ENCODE results near the gene OSBP2.

Gene OSBP2

DNA sequence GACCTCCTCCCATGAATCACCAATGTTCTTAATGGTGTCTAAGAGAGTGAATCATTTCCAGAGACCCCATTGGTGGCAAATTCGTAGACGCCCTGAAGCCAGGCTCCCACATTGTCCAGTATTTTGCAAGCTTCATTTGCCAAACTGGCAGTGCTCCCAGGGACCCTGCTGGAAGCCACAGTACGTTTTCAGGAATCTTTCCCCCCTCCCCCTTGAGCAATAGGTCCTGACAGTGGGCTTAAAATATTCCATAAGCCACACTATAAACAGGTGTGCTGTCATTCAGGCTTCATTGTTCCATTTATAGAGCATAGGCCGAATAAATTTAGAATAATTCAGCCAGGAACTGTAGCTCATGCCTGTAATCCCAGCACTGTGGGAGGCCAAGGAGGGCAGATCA is 148.6 kb downstream of the OSBP2 start:
- DNase-seq (ENCODE audit: low read depth in 2 of 2), result no peak

DNA sequence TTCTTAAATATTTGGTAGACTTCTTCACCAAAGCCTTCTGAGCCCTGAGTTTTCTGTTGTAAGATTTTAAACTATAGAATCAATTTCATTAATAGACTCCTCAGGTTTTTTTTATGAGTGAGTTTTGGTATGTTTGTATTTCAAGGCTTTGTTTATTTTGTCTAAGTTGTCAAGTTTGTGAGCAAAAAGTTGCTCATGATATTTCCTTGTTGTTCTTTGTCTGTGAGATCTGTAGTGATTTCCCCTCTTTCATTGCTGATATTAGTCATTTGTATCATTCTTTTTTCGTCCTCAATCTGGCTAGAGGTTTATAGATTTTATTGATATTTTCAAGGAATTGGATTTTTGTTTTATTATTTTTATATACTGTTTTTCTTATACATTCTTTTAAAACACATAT is 152.9 kb downstream of the OSBP2 start:
- DNase-seq (ENCODE audit: low read depth in 2 of 2), result no peak

DNA sequence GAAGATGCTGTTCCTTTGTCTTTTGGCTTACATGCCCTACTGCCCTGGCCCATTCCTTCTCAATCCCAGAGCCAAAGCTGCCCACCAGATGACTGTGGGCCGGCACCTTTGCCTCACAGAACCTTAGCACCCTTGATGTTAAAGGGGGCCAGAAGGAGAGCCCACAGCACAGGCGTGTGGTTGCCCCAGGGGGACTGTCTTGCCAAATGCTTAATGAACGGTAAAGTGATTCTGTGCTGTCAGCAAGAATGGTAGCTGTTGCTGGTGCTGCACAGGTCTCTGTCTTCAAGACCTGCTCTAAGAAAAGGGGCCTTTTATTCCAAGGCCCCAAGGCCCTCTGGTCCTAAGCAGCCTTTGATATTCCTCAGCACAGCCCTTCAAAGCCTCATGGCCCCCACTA is 160.6 kb downstream of the OSBP2 start:
- no peak for DNase-seq (ENCODE audit: low read depth in 2 of 2)

DNA sequence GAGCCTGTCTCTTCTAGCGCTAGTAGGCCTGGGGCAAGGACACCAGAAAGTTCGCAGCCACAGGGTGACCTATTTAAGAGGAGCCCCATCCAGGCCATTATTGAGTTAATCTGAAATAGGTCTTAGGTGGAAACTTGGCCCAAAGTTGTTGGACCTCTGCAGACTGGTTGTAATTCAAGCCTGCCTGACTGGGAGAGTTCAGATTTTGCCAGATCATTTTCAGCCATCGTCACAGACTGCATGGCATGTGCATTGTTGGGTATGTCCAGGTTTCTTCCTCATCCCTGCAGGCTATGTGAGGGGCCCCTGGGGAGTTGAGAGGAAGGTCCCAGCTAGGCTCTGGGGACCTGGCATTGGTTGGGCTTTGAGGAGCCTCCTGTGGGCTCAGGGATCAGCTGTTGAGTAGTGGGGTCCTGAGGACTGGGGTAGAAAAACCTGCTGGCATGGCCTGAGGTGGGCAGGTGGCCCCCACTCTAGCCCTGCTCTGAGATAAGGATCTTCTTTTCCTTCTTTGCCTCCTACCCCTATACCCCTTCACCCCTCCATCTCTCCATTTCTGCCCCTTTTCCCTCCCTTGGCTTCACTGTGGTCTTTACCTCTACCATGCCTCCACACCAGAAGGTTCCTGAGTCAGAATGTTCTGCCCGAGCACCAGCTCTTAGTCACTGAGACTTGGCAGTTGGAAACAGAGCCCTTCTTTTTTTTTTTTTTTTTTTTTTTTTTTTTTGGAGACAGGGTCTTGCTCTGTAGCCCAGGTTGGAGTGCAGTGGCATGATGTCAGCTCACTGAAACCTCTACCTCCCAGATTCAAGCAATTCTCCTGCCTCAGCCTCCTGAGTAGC is 161.2 kb downstream of the OSBP2 start:
- DNase-seq (ENCODE audit: low read depth in 2 of 2), result no peak

DNA sequence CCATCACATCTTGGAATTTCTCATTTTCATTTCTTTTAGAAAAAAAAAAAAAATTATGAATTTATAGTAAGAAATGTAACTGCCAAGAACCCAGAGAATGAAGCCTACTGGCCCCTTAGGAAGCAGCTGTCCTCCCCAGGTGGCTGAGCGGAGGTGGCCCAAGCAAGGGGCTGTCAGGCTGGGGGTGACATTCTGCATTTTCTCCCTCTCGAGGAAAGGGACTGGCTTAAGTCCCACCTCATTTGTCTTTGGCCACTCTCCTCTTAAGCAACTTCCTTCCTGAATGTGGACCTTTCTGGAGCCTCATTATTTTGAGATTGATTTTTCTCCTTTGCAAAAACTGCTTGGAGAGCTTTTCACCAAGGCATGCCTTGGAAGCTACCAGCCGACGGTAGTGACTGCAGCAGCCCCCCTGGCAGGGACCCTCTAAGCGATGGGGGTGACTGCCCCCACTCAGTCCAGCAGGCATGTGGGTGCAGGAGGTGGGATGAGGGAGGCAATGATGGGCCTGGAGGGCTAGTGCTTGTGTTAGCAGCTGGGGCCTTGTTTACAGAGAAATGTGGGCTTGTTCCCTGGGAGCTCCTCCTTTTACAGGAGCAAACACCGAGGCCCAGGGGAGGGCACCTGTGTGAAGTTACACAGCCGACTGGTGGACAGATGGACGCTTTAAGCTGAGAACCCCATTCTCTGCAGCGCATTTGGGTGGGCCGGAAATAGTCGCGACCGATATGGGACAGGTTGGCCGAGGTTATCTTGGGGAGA is 162.2 kb downstream of the OSBP2 start:
- DNase-seq (ENCODE audit: low read depth in 2 of 2), result no peak

DNA sequence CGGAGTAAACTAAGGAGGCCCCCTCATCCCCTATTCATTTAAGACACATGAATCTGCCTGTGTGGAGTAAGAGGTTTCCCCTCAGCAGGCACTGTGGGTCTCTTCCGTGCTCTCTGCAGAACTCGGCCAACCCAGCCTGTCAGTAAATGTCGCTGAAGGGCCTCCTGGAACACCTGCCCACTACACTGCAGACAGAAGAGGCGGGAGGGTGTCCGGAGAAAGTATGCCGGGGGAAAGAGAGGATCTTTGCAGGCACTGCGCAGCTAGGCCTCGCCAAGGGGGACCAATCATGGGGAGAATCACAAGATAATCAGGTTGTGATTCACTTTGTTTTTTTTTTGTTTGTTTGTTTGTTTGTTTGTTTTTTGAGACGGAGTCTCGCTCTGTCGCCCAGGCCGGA is 163.1 kb downstream of the OSBP2 start:
- no peak for DNase-seq (ENCODE audit: low read depth in 2 of 2)

DNA sequence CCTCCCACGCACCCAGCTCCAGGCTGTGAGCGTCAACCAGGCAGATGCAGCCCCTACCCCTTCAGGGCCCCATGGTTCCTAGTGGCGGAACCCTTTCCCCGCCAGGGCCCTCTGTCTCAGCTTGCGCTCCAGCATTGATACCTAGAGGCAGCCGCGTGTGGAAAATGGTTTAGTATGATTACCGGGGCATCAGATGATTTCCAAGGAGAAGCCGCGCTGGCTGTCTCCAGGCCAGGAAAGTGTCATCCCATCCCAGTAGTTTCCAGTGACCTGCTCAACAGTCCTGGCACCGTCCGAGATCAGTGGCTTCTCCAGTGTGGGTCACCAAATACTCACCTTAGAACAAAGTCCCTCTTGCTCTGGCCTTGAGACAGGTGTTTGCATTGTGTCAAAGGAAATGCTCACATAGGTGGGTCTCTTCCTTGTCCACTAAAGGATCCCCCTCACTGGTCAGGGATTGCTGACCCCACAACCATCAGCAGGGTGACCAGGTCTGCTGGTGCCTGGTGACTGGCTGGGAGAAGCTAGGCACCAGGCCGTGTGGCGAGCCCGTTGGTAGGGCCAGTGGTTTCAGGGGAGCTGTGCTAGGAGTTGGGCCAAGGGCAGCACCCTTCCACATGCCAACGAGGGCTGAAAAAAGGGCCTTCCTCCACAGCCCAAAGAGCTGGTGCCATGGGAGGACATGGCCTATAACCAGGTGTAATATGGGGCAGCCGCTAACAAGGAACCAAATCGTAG is 164.5 kb downstream of the OSBP2 start:
- DNase-seq (ENCODE audit: low read depth in 2 of 2), result no peak

DNA sequence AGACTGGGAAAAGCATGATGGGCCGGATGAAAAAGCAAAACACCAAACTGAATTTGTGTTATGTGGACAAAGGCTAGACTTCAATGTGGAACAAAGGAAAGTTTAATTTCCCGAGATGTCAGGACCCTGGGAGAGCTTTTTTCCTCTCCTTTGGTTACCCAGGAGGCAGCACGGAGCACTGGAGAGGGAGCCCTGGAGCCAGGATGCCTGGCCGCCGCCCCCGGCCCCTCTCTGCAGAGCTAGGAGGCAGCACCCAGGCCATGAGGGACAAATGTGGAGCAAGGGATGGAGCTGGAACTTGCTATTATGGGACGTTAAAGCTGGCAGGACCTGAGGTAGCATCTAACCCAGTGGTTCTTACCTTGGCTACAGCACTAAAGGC is 165.0 kb downstream of the OSBP2 start:
- no peak for DNase-seq (ENCODE audit: low read depth in 2 of 2)

DNA sequence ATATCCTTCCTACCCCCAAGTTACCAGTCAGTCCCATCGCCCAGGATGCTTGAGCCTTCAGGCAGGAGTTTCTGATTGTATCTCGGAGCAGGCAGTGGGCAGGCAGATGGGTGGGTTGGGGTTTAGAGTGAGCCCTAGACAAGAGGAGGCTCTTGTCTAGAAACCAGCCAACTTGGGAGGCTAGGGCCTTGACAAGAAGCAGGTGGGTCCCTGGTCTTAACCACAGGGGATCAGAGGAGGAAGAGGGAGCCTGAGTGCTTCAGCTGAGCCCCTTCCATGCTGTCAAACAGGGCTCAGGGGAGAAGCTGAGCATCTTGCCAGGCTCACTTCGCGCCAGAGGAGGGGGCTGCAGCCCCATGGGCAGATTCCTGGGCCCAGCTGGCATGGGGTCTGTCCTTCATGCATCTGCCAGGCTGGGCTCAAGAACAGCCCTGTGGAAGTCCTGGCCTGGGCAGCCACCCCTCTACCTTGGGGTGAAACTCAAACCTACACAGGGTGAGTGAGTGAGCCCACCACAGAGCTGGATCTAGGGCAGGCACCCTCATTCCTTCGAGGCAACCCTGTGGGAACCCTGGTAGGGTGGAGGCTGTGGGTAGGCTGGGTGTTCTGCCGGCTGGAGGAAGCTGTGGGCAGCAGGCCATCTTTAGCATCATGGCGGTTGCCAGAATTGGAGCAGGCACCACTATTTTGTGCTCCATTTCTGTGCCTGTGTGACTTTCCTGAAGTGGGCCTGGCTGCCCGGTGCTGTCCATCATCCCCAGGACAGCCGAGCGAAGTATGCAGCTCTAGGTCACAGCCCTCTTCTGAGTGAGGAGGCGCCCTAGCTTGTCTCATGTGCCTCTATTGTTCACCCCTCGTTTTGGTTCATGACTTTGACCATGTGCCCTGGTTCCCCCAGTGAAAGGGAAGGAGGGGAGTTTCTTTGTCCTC is 165.8 kb downstream of the OSBP2 start:
- no peak for DNase-seq (ENCODE audit: low read depth in 2 of 2)

DNA sequence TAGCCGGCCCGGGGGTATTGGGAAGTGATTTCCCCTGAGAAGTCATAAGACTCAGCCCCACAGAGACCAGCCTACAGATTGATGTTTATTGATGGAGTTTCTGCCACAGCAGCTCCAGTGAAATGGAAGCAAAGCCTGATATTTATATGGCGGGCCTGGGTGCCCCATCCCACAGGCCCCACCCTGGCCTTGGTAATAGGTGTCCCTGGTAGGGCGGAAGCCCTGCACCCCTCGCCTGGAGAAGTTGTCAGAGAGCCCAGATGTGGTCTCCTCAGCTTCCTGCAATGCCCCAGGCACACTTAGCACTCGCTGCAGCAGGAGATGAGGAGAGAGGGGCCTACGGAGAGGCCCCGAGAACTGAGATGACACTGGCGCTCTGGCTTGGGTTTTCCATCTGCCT is 166.5 kb downstream of the OSBP2 start:
- DNase-seq (ENCODE audit: low read depth in 2 of 2), result no peak

DNA sequence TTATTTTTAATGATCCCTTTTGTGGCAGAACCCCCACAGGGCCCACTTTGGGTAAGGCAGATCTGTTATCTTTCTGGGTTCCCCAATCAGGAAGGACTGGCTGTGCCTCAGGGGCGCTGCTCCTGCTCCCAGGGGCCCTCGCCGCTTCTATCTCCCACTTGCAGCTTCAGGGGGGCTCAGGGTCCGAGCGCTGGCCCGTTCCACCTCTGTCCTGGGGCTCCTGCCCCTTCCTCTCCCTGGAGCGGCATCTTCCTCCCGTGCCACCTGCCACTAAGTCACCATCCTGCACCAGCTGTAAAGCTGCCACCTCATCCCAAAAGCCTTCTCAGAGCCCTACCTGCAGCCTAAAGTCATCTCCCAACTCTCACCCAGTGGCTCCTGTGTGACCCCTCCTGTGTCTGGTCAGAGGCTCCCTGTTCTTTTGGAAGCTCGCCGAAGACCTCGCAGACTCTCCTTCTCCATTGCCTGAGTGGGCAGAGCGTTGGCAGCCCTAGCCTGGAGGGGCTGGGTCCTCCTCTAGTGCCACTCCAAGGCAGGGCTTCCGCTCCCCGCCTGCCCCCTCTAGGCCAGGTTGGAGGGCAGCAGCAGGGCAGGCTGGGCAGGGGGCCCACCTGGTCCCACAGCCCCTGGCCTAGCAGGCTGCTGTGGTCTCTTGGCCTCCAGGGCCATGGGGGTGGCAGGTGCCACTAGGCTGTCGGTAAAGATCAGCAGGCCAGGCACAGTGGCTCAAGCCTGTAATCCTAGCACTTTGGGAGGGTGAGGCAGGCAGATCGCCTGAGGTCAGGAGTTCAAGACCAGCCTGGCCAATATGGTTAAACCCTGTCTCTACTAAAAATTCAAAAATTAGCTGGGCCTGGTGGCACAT is 167.2 kb downstream of the OSBP2 start:
- no peak for DNase-seq (ENCODE audit: low read depth in 2 of 2)

DNA sequence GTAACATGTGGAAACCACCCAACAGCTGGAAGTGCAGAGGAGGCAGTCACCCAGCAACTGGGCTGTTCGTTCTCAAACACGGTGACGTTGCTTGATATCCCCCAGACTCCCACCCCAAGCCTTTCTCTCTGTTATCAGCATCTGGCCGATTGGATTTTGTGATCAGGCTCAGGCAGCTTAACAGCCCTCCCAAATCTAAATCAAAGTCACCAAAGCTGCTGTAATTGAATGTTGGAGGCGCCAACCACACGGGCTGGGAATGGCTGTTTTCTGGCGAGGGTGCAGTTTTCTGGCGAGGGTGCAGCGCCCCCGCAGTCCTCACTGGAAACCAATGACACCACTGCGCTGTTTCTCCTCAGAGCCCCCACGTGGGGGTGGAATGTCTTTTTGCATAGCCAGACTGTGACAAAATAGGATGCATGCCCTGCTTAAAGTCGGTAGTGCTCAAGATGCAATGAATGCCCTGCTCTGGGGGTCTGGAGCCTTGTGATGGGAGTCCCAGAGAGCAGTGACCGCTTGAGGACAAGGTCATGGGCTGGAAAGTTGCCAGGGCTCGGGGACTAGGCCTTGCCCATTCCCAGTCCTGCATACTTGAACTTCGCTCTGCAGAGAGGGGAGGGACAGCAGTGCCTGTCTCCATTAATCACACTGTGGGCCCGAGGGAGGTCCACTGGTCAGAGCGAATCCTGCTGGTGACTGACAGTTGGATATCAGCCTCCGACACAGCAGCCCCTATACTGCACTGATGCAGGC is 168.6 kb downstream of the OSBP2 start:
- DNase-seq (ENCODE audit: low read depth in 2 of 2), result no peak

DNA sequence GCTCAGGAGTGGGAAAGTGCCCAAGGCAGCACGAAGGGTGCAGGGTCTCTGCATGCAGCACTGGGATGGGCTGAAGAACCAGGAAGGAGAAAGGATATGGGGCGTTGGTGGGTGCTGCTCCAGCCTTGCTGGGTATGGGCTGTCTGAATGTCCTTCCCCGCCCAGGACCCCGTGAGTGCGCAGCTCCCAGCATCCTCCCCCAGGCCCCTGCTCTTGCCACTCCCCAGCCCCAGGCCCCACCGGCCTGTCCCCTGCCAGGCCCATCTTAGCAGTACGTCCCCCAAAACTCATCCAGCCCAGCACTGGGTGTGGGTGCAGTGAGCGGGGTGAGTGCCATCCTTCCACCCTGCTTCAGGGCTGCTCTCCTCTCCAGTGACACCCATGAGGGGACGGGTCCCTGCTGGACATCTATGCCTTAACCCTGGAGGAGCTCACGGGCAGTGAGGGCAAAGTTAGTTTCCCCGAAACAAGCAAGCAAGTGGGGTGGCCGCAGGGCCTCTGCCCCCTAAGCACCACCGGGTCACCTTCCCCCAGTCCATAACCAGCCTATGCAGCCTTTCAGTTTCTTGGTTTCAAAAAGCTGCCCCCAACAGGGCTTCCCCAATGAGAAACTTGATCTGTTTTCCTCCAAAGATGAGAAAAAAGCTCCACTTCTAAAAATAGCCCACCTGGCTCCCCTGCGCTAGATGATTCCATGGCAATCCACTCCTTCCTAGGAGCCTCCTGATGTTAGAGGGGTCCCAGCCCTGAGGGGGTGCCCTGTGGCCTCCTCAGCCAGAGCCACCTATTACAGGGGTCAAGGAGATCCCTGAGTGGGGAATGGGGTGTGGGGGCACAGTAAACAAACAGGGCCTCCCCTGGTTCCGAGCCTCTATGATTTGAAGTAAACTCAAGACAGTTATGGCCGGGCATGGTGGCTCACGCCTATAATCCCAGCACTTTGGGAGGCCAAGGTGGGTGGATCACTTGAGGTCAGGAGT is 170.1 kb downstream of the OSBP2 start:
- DNase-seq (ENCODE audit: low read depth in 2 of 2), result no peak

DNA sequence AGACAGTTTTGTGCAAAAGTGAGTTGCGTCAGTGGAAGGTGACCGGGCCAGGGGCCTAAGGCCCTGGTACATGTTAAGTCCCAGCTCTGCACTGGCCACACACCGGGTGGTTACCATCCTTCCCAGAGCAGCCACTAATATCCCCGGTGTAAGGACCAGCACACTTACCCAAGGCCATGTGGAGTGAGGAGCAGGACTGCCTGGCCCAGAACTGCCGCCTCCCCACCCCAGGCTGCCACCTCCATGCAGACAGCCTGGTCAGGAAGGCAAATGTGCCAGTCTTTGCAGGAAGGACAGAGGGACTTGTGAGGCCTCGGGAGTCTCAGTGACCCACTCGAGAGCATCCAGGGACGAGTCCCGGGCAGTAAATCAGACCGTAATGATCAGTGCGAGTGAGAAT is 171.0 kb downstream of the OSBP2 start:
- DNase-seq (ENCODE audit: low read depth in 2 of 2), result no peak

DNA sequence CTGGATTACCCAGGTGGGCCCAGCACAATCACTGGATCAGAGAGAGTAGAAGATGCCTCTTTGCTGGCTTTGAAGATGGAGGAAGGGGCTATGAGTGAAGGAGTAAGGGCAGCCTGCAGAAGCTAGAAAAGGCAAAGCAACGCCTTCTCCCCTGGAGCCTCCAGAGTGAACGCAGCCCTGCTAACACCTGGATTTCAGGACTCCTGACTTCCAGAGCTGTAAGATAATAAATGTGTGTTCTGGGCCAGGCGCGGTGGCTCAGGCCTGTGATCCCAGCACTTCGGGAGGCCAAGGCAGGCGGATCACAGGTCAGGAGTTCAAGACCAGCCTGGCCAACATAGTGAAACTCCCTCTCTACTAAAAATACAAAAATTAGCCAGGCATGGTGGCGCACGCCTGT is 171.5 kb downstream of the OSBP2 start:
- no peak for DNase-seq (ENCODE audit: low read depth in 2 of 2)

DNA sequence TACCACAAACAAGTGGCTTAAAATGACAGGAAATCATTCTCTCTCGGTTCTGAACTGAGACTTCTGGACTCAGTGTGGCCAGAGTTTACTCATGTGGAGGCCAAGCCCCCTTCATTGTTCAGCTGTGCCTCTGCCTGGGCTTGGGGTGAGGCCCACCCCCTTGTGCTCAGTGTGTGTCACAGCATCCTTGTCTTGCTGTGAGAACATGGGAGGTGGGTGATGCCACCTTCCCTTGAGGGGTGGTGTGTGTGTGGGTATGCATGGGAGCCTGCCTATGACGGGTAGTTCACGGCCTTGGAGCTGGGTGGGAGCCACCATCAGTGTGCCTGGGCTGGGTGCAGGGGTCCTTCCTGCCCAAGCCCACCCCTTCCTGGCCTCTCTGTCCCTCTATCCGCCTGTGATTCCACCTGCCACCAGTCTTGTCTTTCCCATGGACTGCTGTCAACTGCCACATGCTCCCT is 172.2 kb downstream of the OSBP2 start:
- no peak for DNase-seq (ENCODE audit: low read depth in 2 of 2)

DNA sequence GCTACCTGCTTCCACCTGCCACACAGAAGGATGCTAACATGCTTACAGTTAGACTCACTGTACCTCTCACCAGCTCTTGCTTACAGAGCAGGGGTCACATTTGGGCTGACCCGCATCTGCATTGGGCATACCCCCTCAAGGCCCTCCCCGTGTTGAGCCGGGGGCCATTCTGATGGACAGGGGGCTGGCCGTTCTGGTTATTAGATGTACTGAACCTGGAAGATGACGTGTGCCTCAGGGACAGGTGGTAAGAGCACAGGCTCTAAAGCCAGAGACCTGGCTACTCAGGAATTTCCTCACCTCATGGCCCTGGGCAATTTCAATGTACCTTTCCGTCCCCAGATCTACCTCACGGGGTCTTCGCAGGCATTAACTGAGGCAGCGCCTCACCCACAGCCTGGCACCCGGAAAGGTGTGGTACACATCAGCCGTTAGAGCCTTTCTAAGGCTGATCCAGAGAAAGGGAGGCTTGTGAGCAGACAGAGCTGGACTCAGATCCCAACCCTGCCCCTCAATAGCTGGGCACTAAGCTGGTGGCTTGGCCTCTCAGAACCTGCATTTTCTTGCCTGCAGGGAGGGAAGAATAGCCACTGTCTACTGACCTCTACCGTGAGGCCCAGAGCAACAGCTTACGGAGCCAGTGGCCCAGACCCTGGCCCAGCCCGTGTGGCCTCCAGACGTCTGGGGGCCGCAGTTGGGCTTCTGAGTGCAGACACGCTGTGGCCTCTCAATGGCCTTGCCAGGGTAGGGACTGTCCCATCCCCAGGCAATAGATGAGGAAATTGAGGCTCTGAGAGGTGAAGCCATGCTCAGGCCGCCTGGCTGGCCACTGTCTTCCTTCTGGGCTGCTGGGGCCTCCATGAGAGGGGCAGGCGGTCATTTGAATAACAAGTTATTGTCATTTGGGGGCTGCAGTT is 173.3 kb downstream of the OSBP2 start:
- no peak for DNase-seq (ENCODE audit: low read depth in 2 of 2)
